Nephron (organoid): ENCODE results near the gene CDC42.

Experiments used
- H3K27ac Mint-ChIP-seq, 3 experiments: 2 replicates each; pipeline ENCODE4 v1.8.0; 2020; ENCODE audit warnings: mixed read lengths in 3 of 3, mild to moderate bottlenecking in 2 of 3, moderate library complexity in 1 of 3
- H3K27me3 Mint-ChIP-seq: 2 replicates; pipeline ENCODE4 v1.8.0; 2021; ENCODE audit warnings: low read depth, mild to moderate bottlenecking, moderate library complexity, mixed read lengths
- H3K36me3 Mint-ChIP-seq: 2 replicates; pipeline ENCODE4 v1.8.0; 2020; ENCODE audit warnings: low read depth, mixed read lengths
- H3K4me1 Mint-ChIP-seq: 2 replicates; pipeline ENCODE4 v1.8.0; 2020; ENCODE audit warnings: mixed read lengths
- H3K4me3 Mint-ChIP-seq, 3 experiments: 2 replicates each; pipeline ENCODE4 v1.8.0; 2020; ENCODE audit warnings: mild to moderate bottlenecking in 3 of 3, mixed read lengths in 3 of 3, moderate library complexity in 2 of 3
- H3K9me3 Mint-ChIP-seq: 2 replicates; pipeline ENCODE4 v1.8.0; 2020; ENCODE audit warnings: mixed read lengths
- CTCF ChIP-seq, 3 experiments: fragments of 200-600 bp; sonication (generic); IDR thresholded peaks; one replicate each; pipeline ENCODE4 v1.5.0; 2021; ENCODE audit warnings: antibody characterized with exemption in 3 of 3; ENCODE audit not compliant: unreplicated experiment in 3 of 3

CDC42 gene

DNA sequence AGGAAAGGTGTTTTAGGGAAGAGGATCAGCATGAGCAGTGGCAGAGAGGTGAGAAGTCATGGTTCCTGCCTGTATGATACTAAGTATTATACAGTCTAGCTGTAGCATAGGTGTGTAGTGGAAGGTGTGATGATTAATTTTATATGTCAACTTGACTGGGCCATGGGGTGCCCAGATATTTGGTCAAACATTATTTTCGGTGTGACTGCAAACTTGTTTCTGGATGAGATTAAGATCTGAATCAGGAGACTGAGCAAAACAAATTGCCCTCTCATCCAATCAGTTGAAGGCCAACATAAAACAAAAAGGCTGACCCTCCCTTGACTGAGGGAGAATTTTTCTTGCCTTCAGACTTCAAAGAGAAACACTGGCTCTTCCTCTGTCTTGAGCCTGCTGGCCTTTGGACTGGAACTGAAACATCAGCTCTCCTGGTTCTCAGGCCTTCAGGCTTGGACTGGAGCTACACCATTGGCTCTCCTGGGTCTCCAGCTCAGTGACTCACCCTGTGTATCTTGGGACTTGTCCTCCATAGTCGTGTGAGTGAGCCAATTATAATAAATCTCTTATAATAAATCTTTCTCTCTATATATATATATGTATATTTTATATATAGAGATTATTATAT is 6.8 kb upstream of the CDC42 start:
- Mint-ChIP-seq H3K27ac (peak overlapping the region in 2 of 3 experiments; percentile 77 to 86), H3K27me3 (no peaks in the 10 kb centered on the region), H3K4me3 (no peak overlapping the region), H3K4me1 (peaks cover 29% of the 10 kb centered on the region), H3K9me3 (peaks cover 3% of the 10 kb centered on the region), H3K36me3 (no peaks in the 10 kb centered on the region)
- no peak for TF ChIP-seq CTCF (IDR thresholded peaks at IDR 0.05; ENCODE audit: unreplicated experiment in 3 of 3)

GRCh38 chr1:22048351-22049192 is 3.9 kb upstream of the CDC42 start:
- no peak for TF ChIP-seq CTCF (IDR thresholded peaks at IDR 0.05; ENCODE audit: unreplicated experiment in 3 of 3)
- Mint-ChIP-seq H3K27me3 (no peaks in the 10 kb centered on the region), H3K4me1 (peaks cover 15% of the 10 kb centered on the region), H3K9me3 (peaks cover 3% of the 10 kb centered on the region), H3K4me3 (peak overlapping the region in 2 of 3 experiments; percentile 17 to 49), H3K27ac (peak overlapping the region; percentile 11 to 37 (median 29)), H3K36me3 (peaks cover 3% of the 10 kb centered on the region)

DNA sequence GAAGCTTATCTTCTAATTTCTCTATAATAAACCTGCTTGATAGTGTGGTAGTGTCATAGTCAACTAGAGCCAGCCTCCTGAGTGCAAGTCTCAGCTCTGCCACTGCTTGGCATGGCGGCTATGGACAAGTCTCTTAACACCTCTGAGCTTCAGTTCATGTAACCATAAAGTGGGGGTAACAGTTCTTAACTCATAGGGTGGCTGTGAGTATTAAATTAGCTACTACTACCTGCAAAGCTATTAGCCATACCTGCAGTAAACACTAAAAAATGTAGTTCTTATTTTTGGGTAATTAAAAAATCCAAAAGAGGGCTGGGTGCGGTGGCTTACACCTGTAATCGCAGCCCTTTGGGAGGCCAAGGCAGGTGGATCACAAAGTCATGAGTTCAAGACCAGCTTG is 2.2 kb upstream of the CDC42 start:
- Mint-ChIP-seq H3K4me3 (peak overlapping the region; percentile 42 to 69 (median 62)), H3K27ac (no peak overlapping the region), H3K9me3 (peaks cover 2% of the 10 kb centered on the region), H3K36me3 (peaks cover 3% of the 10 kb centered on the region), H3K4me1 (peaks cover 17% of the 10 kb centered on the region), H3K27me3 (no peaks in the 10 kb centered on the region)
- no peak for TF ChIP-seq CTCF (IDR thresholded peaks at IDR 0.05; ENCODE audit: unreplicated experiment in 3 of 3)

DNA sequence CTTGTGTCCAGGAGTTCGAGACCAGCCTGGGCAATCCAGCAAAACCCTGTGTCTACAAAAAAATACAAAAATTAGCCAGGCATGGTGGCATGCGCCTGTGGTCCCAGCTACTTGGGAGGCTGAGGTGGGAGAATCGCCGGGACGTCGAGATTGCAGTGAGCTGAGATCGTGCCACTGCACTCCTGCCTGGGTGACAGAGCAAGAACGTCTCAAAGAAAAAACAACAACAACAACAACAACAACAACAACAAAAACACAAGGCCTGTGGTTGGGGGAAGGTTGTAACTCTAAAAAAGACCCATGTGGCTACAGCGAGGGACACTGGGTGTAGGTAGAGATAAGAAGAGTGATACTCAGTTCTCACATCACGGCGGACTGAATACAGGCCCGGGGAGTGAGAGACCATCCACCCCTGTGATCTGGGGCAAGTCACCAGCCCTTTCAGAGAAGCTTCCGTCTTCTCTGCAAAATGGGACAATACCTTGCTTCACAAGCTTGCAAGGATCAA is 848 bp upstream of the CDC42 start:
- Mint-ChIP-seq H3K27me3 (no peaks in the 10 kb centered on the region), H3K27ac (peak overlapping the region; percentile 65 to 97 (median 81)), H3K36me3 (peaks cover 10% of the 10 kb centered on the region), H3K9me3 (no peaks in the 10 kb centered on the region), H3K4me3 (peak overlapping the region; percentile 81 to 93 (median 90)), H3K4me1 (peaks cover 28% of the 10 kb centered on the region)
- no peak for TF ChIP-seq CTCF (IDR thresholded peaks at IDR 0.05; ENCODE audit: unreplicated experiment in 3 of 3)

DNA sequence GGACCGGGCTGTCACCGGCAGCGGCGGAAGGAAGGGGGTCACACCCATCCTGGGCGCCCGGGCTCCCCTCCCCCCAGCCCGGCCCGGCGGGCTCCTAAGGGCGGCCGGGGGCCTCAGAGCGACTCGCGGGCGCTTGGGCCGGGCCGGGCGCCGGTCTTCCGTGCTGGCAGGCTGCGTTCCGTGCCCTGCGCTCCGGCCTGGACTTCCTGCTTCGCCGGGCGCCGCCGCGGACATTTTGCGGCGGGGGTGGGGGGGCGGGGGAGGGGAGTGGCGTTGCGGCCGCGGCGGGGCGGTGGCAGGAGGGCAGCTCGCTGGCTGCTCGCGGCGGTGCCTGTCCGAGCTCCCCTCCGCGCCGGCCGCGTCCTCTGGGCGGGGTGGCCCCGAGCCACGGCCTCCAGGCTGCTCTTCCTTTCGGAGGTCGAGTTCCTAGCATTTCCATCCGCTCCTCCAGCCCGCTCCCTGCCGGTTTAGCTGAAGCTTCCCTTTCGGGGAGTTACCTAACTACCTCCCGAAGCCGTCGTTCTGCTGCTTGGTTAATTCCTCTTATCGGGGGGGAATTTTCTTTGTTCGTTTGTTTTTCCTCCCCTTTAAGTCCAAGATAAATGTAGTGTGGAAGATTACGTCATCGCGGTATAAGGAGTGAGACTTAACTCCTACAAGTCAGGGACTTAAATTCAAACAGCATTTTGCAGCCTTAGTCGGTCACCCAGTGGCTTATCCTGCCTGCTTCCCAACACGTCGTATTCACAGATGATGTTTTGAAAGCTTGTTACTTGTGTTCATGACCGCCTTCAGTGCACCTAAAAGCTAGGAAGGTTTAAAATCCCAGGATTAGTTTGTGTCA is 730 bp downstream of the CDC42 start:
- peak overlapping the region; percentile 100 for H3K4me3 Mint-ChIP-seq
- no peak for TF ChIP-seq CTCF (IDR thresholded peaks at IDR 0.05; ENCODE audit: unreplicated experiment in 3 of 3)
- peaks cover 21% of the 10 kb centered on the region for H3K36me3 Mint-ChIP-seq
- peak overlapping the region; percentile 99 to 100 (median 100) for H3K27ac Mint-ChIP-seq
- H3K4me1 Mint-ChIP-seq: peaks cover 36% of the 10 kb centered on the region
- no peaks in the 10 kb centered on the region for H3K9me3 Mint-ChIP-seq
- H3K27me3 Mint-ChIP-seq: no peaks in the 10 kb centered on the region
